ENCODE data around the gene WDFY2.
"Not testable (repeated sequence)": the region's sequence is repeated elsewhere in the genome, so short reads cannot be mapped to it uniquely, and the experiment has no call there.

WDFY2 gene

GRCh38 chr13:51590231-51590970 lies 6.1 kb downstream of the WDFY2 start:
- H3K4me2 ChIP-seq (ENCODE audit: low read depth, low read length, poor library complexity, severe bottlenecking): peak overlapping the region; percentile 80
- no peak for TF ChIP-seq EZH2phosphoT487 (IDR thresholded peaks at IDR 0.05; ENCODE audit: borderline replicate concordance)
- no peak for TF ChIP-seq CTCF (conservative IDR thresholded peaks at IDR 0.05; ENCODE audit: low read length)
- no peaks in the 10 kb centered on the region for H3K27me3 ChIP-seq (ENCODE audit: insufficient read depth, low read length, poor library complexity, severe bottlenecking)
- no peaks in the 10 kb centered on the region for H3F3A ChIP-seq (ENCODE audit: low read depth)
- peaks cover 92% of the 10 kb centered on the region for H3K79me2 ChIP-seq (ENCODE audit: insufficient read depth, low read length)
- H3K36me3 ChIP-seq (ENCODE audit: insufficient read depth, low read length): no peaks in the 10 kb centered on the region
- H2AFZ ChIP-seq (ENCODE audit: low read length): no peak overlapping the region
- H3K4me3 ChIP-seq (ENCODE audit: low read length, poor library complexity, severe bottlenecking): peak overlapping the region; percentile 30
- no peaks in the 10 kb centered on the region for H3K9me2 ChIP-seq (replicated peaks; ENCODE audit: low read depth, low read length)
- H3K9ac ChIP-seq (ENCODE audit: low read depth, low read length, poor library complexity, severe bottlenecking): peak overlapping the region; percentile 32
- no peaks in the 10 kb centered on the region for H3K9me3 ChIP-seq (ENCODE audit: insufficient read depth, low read depth, low read length)
- peaks cover 25% of the 10 kb centered on the region for H4K20me1 ChIP-seq (ENCODE audit: insufficient read depth, low read length, poor library complexity, severe bottlenecking)
- peaks cover 72% of the 10 kb centered on the region for H3K4me1 ChIP-seq (ENCODE audit: insufficient read depth, low read length, poor library complexity, severe bottlenecking)

GRCh38 chr13:51590971-51591627 lies 6.8 kb downstream of the WDFY2 start:
- Histone ChIP-seq H2AFZ (ENCODE audit: low read length) (no peak overlapping the region), H3K9ac (ENCODE audit: low read depth, low read length, poor library complexity, severe bottlenecking) (peak overlapping the region; percentile 25), H3F3A (ENCODE audit: low read depth) (no peaks in the 10 kb centered on the region), H3K9me2 (replicated peaks; ENCODE audit: low read depth, low read length) (no peaks in the 10 kb centered on the region), H3K4me2 (ENCODE audit: low read depth, low read length, poor library complexity, severe bottlenecking) (peak overlapping the region; percentile 80), H3K9me3 (ENCODE audit: insufficient read depth, low read depth, low read length) (no peaks in the 10 kb centered on the region), H3K4me3 (ENCODE audit: low read length, poor library complexity, severe bottlenecking) (peak overlapping the region; percentile 26), H3K27me3 (ENCODE audit: insufficient read depth, low read length, poor library complexity, severe bottlenecking) (no peaks in the 10 kb centered on the region), H3K79me2 (ENCODE audit: insufficient read depth, low read length) (peaks cover 91% of the 10 kb centered on the region), H4K20me1 (ENCODE audit: insufficient read depth, low read length, poor library complexity, severe bottlenecking) (peaks cover 21% of the 10 kb centered on the region), H3K36me3 (ENCODE audit: insufficient read depth, low read length) (no peaks in the 10 kb centered on the region), H3K4me1 (ENCODE audit: insufficient read depth, low read length, poor library complexity, severe bottlenecking) (peaks cover 65% of the 10 kb centered on the region)
- TF ChIP-seq CTCF (conservative IDR thresholded peaks at IDR 0.05; ENCODE audit: low read length) (peak; percentile 35; the same call in 1 of the 2 replicates), EZH2phosphoT487 (IDR thresholded peaks at IDR 0.05; ENCODE audit: borderline replicate concordance) (no peak)

DNA sequence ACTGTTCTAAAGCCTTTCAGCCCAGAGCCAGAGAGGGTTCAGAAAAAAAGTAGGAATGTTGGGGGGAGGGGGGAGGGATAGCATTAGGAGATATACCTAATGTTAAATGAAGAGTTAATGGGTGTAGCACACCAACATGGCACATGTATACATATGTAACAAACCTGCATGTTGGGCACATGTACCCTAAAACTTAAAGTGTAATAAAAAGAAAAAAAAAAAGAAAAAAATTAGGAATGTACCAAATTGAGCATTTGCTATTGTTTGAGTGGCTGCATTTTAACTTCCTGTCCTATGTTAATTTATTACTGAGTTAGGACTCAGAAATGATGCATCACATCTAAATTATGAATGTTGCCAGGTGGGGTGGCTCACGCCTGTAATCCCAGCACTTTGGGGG lies 7.7 kb downstream of the WDFY2 start:
- not testable (repeated sequence) for H3K27me3 ChIP-seq (ENCODE audit: insufficient read depth, low read length, poor library complexity, severe bottlenecking); H3K9me2 ChIP-seq (replicated peaks; ENCODE audit: low read depth, low read length); H3K9me3 ChIP-seq (ENCODE audit: insufficient read depth, low read depth, low read length); H3F3A ChIP-seq (ENCODE audit: low read depth); H2AFZ ChIP-seq (ENCODE audit: low read length); H3K36me3 ChIP-seq (ENCODE audit: insufficient read depth, low read length)
- Histone ChIP-seq H3K4me1 (ENCODE audit: insufficient read depth, low read length, poor library complexity, severe bottlenecking) (peaks cover 59% of the 10 kb centered on the region), H3K4me3 (ENCODE audit: low read length, poor library complexity, severe bottlenecking) (peak overlapping the region; percentile 26), H3K4me2 (ENCODE audit: low read depth, low read length, poor library complexity, severe bottlenecking) (peak overlapping the region; percentile 80), H3K9ac (ENCODE audit: low read depth, low read length, poor library complexity, severe bottlenecking) (peak overlapping the region; percentile 25), H3K79me2 (ENCODE audit: insufficient read depth, low read length) (peaks cover 91% of the 10 kb centered on the region), H4K20me1 (ENCODE audit: insufficient read depth, low read length, poor library complexity, severe bottlenecking) (peaks cover 15% of the 10 kb centered on the region)
